ENCODE data around the gene CCDC148.
"Not testable (repeated sequence)": the region's sequence is repeated elsewhere in the genome, so short reads cannot be mapped to it uniquely, and the experiment has no call there.

Gene CCDC148

GRCh38 chr2:158489366-158490112 is 33.0 kb upstream of the CCDC148 start:
- DNase-seq (ENCODE audit: insufficient read length, low spot score) (no peak), FAIRE-seq (no peak)
- TF ChIP-seq POLR2A (IDR thresholded peaks at IDR 0.05; ENCODE audit: low read depth, low read length): no peak

- DNase-seq (ENCODE audit: insufficient read length, low spot score) (no peak), FAIRE-seq (peak; percentile 33)
- no peak for TF ChIP-seq POLR2A (IDR thresholded peaks at IDR 0.05; ENCODE audit: low read depth, low read length)
Measured at GRCh38 chr2:158488442-158489216, 32.1 kb upstream of the CCDC148 start.

DNA sequence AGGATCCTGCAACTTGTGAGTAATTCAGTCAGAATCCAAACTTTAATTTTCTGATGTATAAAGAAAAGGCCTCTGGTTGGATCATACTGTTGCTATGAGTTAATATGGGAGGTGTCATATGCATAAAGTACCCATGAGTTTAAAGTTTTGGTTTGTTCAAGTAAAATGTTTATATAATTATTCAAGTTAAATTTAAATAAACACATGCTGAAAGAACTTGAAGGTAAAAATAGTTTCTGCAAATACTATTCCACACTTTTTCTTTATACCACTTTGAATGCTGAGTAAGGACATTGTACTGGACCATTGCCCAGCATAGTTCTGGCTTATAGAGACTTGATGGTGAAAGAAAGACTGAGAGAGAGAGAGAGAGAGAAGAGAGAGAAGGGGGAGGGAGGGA is 30.9 kb upstream of the CCDC148 start:
- TF ChIP-seq POLR2A (IDR thresholded peaks at IDR 0.05; ENCODE audit: low read depth, low read length): no peak
- no peak for FAIRE-seq
- no peak for DNase-seq (ENCODE audit: insufficient read length, low spot score)

DNA sequence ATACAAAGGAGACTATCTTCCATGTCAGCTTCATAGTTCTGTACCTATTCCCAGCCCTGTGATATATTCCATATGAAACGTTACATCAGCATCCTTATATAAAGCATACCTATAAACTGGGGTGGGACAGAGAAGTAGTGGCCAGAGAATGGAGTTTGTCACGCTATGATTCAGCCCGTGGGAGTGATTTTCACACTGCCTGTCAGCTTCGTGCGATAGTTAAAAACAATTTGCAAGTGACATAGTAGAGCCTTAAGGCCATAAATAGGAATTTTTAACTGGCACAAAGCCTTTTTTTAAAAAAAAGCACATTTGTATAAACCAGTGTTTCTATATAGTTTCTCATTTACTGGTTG is 30.4 kb upstream of the CCDC148 start:
- no peak for DNase-seq (ENCODE audit: insufficient read length, low spot score)
- TF ChIP-seq POLR2A (IDR thresholded peaks at IDR 0.05; ENCODE audit: low read depth, low read length): no peak
- peak; percentile 88 for FAIRE-seq

DNA sequence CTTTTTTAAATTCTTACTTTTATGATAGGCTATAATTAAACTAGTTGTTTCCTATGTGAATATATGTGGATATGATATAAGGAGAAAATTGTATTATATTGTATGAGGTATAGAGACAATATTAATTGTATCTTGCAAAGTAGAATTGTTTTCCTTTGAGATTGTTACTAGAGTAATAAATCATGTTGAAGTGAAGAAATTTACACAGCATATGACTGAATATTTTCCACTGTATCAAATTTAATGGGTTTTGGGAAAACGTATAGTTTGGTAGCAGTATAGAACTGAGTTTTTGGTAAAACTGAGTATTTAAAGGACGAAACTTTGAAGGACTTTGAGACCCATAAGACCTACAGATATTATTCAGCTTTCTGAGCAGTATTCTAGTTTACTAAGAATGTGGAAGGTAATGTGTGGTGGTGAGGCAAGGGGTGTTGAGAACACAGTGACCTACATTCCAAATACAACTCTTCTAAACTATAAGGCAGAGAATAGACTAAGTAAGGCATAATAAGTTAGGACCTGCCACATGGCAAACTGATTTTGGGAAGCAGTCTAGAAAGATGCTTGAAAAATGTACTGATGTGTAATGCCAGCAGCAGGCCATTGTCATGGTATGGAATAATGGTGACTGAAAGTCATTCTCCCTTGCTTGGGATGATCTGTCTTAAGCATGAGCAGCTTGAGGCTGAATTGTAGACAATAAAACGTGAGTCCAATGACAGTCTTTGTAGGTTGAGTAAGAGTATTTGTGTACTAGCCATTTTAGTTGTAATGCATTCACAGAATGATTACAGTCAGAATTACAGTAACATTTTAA is 29.8 kb upstream of the CCDC148 start:
- DNase-seq (ENCODE audit: insufficient read length, low spot score): no peak
- TF ChIP-seq POLR2A (IDR thresholded peaks at IDR 0.05; ENCODE audit: low read depth, low read length): no peak
- no peak for FAIRE-seq

DNA sequence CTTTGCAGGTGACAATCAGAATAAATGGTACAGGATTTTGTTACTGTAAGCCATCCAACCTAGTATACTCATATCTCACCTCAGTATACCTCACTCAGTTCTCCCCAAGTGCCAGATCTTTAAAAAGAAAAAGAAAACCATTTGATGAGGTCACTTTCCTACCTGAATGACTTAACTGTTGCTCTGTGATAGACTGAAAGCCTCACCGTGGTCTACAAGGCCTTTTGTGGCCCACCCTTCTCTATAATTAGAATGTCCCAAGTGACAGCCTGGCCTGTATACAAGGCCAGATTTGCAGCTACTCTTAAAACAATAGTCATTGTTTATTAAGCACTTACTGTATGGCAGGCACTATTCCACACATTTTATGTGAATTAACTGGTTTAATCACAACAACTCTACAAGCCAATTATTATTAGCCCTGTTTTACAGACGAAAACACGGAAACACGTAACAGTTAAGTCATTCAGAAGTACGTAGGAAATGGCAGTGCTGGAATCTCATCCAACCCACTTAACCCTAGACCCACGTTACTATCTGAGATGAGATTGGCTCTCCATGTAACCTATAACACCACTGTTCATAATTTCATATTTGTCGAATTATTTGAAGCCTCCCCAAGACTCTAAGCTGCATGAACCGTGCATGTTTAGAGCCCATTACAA is 28.5 kb upstream of the CCDC148 start:
- TF ChIP-seq POLR2A (IDR thresholded peaks at IDR 0.05; ENCODE audit: low read depth, low read length): no peak
- DNase-seq (ENCODE audit: insufficient read length, low spot score) (no peak), FAIRE-seq (no peak)

DNA sequence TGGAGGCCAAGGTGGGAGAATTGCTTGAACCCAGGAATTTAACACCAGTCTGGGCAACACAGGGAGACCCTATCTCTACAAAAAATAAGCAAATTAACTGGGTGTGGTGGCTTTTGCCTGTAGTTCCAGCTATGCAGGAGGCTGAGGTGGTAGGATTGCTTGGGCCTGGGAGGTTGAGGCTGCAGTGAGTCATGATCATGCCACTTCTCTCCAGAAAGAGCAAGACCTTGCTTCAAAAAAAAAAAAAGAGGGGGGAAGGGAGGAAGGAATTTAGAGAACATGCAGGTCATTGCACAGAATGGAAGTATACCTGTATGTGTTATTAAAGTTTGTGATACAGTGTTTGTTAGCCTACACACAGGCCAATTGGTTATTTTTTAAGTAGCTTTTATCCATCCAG is 26.0 kb upstream of the CCDC148 start:
- FAIRE-seq (peak; percentile 74), DNase-seq (ENCODE audit: insufficient read length, low spot score) (no peak)
- no peak for TF ChIP-seq POLR2A (IDR thresholded peaks at IDR 0.05; ENCODE audit: low read depth, low read length)

GRCh38 chr2:158481116-158481515 is 24.6 kb upstream of the CCDC148 start:
- no peak for DNase-seq (ENCODE audit: insufficient read length, low spot score)
- TF ChIP-seq POLR2A (IDR thresholded peaks at IDR 0.05; ENCODE audit: low read depth, low read length): no peak
- FAIRE-seq: no peak

DNA sequence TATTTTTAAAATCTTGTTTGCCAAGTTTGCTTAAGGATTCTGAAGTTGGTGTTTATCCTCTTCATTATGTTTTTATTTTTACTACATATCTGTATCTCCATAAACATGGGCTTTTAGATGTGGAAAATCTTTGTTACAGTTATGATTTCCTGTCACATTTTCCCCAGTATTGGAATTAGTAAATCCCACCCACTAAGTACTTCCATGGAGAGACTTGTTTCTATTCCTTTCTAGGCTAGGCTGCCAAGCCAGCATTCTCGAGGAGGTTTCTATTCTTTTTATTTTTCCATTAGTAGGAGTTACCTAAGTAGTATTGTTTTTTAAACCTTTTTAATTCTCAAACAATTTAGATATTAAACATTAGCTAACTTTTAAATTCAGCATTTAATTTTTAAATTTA is 22.3 kb upstream of the CCDC148 start:
- DNase-seq (ENCODE audit: insufficient read length, low spot score) (no peak), FAIRE-seq (no peak)
- no peak for TF ChIP-seq POLR2A (IDR thresholded peaks at IDR 0.05; ENCODE audit: low read depth, low read length)

- DNase-seq (ENCODE audit: insufficient read length, low spot score) (no peak), FAIRE-seq (no peak)
- TF ChIP-seq POLR2A (IDR thresholded peaks at IDR 0.05; ENCODE audit: low read depth, low read length): no peak
Measured at GRCh38 chr2:158478237-158478636, 21.7 kb upstream of the CCDC148 start.

- DNase-seq (ENCODE audit: insufficient read length, low spot score) (no peak), FAIRE-seq (peak; percentile 60)
- no peak for TF ChIP-seq POLR2A (IDR thresholded peaks at IDR 0.05; ENCODE audit: low read depth, low read length)
Measured at GRCh38 chr2:158477202-158477601, 20.6 kb upstream of the CCDC148 start.

- not testable (repeated sequence) for FAIRE-seq; DNase-seq (ENCODE audit: insufficient read length, low spot score)
Measured at GRCh38 chr2:158474526-158475011, 18.0 kb upstream of the CCDC148 start.

DNA sequence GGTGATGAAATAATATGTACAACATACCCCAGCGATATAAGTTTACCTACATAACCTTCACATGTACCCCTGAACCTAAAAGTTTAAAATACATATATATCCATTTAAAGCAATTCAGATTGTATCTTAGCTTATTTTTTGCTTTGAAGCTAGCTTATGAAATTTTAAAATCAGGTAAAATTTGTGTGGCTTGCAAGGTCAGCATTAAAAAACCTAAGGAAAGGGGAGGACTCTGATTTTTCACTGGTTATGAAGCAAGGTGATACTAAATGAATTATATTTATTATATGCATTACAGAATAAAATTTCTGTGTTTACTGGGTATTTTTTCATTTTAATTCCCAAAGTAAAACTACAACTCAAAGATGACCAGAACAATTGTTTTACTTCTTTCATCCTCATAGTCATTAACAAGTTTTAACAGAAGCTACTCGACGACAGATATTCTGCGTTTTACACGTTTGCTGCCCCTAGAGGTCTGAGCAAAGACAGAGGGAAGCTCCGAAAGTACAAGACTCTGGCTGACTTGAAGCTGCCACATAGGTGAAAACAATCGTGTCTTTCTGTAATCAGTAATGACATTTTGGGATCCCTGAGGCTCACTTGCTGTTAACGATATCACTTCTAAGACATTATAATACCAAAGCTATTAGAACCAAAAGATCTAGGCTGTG is 17.3 kb upstream of the CCDC148 start:
- no peak for TF ChIP-seq POLR2A (IDR thresholded peaks at IDR 0.05; ENCODE audit: low read depth, low read length)
- FAIRE-seq (peak; percentile 65), DNase-seq (ENCODE audit: insufficient read length, low spot score) (no peak)

DNA sequence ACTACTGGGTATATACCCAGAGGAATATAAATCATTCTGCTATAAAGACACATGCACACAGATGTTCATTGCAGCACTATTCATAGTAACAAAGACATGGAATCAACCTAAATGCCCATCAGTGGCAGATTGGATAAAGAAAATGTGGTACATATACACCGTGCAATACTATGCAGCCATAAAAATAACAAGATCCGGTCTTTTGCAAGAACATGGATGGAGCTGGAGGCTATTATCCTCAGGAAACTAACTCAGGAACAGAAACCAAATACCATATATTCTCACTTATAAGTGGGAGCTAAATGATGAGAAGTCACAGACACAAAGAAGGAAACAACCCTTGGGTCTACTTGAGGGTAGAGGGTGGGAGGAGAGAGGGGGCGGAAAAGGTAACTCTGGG is 16.7 kb upstream of the CCDC148 start:
- not testable (repeated sequence) for FAIRE-seq; DNase-seq (ENCODE audit: insufficient read length, low spot score)

DNA sequence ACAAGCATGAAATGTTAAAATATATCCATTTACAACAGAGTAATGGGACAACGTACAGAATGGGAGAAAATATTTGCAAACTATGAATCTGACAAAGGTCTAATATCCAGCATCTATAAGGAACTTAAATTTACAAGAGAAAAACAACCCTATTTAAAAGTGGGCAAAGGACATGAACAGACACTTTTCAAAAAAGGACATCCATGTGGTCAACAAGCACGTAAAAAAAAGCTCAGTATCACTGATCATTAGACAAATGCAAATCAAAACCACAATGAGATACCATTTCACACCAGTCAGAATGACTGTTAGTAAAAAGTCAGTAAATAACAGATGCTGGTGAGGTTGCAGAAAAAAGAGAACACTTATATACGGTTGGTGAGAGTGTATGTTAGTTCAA is 16.3 kb upstream of the CCDC148 start:
- FAIRE-seq; DNase-seq (ENCODE audit: insufficient read length, low spot score): not testable (repeated sequence)

Data from H54 (cell line).